Right cardiac atrium (tissue), 5 donors: Measurements from ENCODE around the gene TTC28. TPM values are rescaled to one million over a fixed set of nuclear protein-coding genes. Genes with fewer than 3 reads are reported as not detected.

Experiments
- ATAC-seq, 2 donors: fragments of 200-7000 bp; cut with Tn5 transposase; one replicate each; pipeline versions ENCODE4 v1.8.0 to v1.9.1; 2020; ENCODE audit warnings: moderate library complexity in 2 of 2, mild to moderate bottlenecking in 1 of 2
- DNase-seq, 3 donors: peaks; one replicate each; pipeline ENCODE4 v3.0.0-alpha.2; 2020
- H3K27ac ChIP-seq: one replicate; pipeline ENCODE4 v1.5.1; 2013; ENCODE audit warnings: mild to moderate bottlenecking, low read length, control low read depth, moderate library complexity
- H3K27me3 ChIP-seq: one replicate; pipeline ENCODE4 v1.6.1; 2013; ENCODE audit not compliant: control insufficient read depth, insufficient read depth
- H3K4me1 ChIP-seq: one replicate; pipeline ENCODE4 v1.6.1; 2013; ENCODE audit warnings: low read length; ENCODE audit not compliant: control insufficient read depth, insufficient read depth
- H3K4me3 ChIP-seq: one replicate; pipeline ENCODE4 v1.5.1; 2013; ENCODE audit warnings: low read length, control low read depth
- H3K9me3 ChIP-seq: one replicate; pipeline ENCODE4 v1.6.1; 2013; ENCODE audit warnings: low read length; ENCODE audit not compliant: control insufficient read depth
- WGBS: extraction: QIAGEN DNeasy Blood & Tissue Kit; methylation state at CpG from one replicate; pipeline ENCODE4 v1.1.7; 2013; 5-methylcytosine and 5-hydroxymethylcytosine counted together
- intact Hi-C, 4 donors: fragments of 100-400 bp; cut with DNase I; formaldehyde crosslinking; loops; one replicate each; pipeline versions ENCODE4 v1.11.0 to v1.14.0; 2022 to 2023
- polyA plus RNA-seq: library from polyadenylated mRNA; stranded (reverse); fragments of 200-250 nt; gene quantifications from one replicate; pipeline ENCODE4 v1.2.3, GENCODE V29; 2013
- total RNA-seq, 4 donors: library from RNA; stranded (reverse); fragmentation: NEBNext Ultra II Directional; extraction: Animal tissue kit (Norgen Biotek cat#: 25700); gene quantifications; one replicate each; pipeline ENCODE4 v1.2.1, GENCODE V29; 2021
- donor health status: healthy with polysubstance abuse.
- donor health status: DM: no; HTN: yes; CAD: no.
- donor health status: DM: no; HTN: no; CAD: no.
- donor health status: DM: no; HTN: yes; CAD: no; lungs with severe emphysema.
- donor health status: DM: yes; HTN: yes; CAD: no.

Gene TTC28
- total and polyA plus RNA-seq, 5 donors = 5.7 to 21.1 (median 18.9) TPM

GRCh38 chr22:28108851-28109250 is 570.8 kb downstream of the TTC28 start:
- DNase-seq = no peak
- no peak overlapping the region for H3K4me3 ChIP-seq
- H3K4me1 ChIP-seq = peaks cover 7% of the 10 kb centered on the region
- WGBS = 89% methylated on average over 4 of the region's 4 CpGs
- intact Hi-C loops = no loop called here
- no peak for ATAC-seq
- no peaks in the 10 kb centered on the region for H3K9me3 ChIP-seq
- no peaks in the 10 kb centered on the region for H3K27me3 ChIP-seq
- H3K27ac ChIP-seq = no peak overlapping the region

- no peaks in the 10 kb centered on the region for H3K27me3 ChIP-seq
- intact Hi-C loops = no loop called here
- H3K9me3 ChIP-seq = no peaks in the 10 kb centered on the region
- H3K27ac ChIP-seq = no peak overlapping the region
- no peak for ATAC-seq
- no peaks in the 10 kb centered on the region for H3K4me1 ChIP-seq
- WGBS = 96% methylated on average over 4 of the region's 4 CpGs
- DNase-seq = no peak
- no peak overlapping the region for H3K4me3 ChIP-seq
Observed at GRCh38 chr22:28106617-28107016, 573.0 kb downstream of the TTC28 start.

GRCh38 chr22:28105988-28106387 is 573.7 kb downstream of the TTC28 start:
- no peaks in the 10 kb centered on the region for H3K27me3 ChIP-seq
- intact Hi-C loops = no loop called here
- no peak overlapping the region for H3K4me3 ChIP-seq
- no peak overlapping the region for H3K27ac ChIP-seq
- H3K4me1 ChIP-seq = no peaks in the 10 kb centered on the region
- no peak for DNase-seq
- H3K9me3 ChIP-seq = no peaks in the 10 kb centered on the region
- no peak for ATAC-seq
- 82% methylated on average over 2 of the region's 2 CpGs for WGBS

- intact Hi-C loops = no loop called here
- Histone ChIP-seq H3K4me1 (no peaks in the 10 kb centered on the region), H3K4me3 (no peak overlapping the region), H3K27ac (no peak overlapping the region), H3K9me3 (no peaks in the 10 kb centered on the region), H3K27me3 (no peaks in the 10 kb centered on the region)
- DNase-seq (no peak), ATAC-seq (peak; percentile 52 to 56)
- 58% methylated on average over 9 of the region's 9 CpGs for WGBS
Observed at GRCh38 chr22:28105413-28105812, 574.2 kb downstream of the TTC28 start.

GRCh38 chr22:28103596-28103995 is 576.0 kb downstream of the TTC28 start:
- H3K4me1 ChIP-seq = no peaks in the 10 kb centered on the region
- no peak overlapping the region for H3K27ac ChIP-seq
- H3K9me3 ChIP-seq = no peaks in the 10 kb centered on the region
- DNase-seq = no peak
- WGBS = 83% methylated on average over 2 of the region's 2 CpGs
- ATAC-seq = no peak
- intact Hi-C loops = no loop called here
- no peak overlapping the region for H3K4me3 ChIP-seq
- no peaks in the 10 kb centered on the region for H3K27me3 ChIP-seq

GRCh38 chr22:28102151-28102812 is 577.4 kb downstream of the TTC28 start:
- H3K4me3 ChIP-seq = no peak overlapping the region
- intact Hi-C loops = no loop called here
- no peak for DNase-seq
- H3K27me3 ChIP-seq = no peaks in the 10 kb centered on the region
- no peaks in the 10 kb centered on the region for H3K4me1 ChIP-seq
- WGBS = 84% methylated on average over 5 of the region's 5 CpGs
- H3K9me3 ChIP-seq = no peaks in the 10 kb centered on the region
- H3K27ac ChIP-seq = no peak overlapping the region
- ATAC-seq = no peak

- 91% methylated on average over 3 of the region's 3 CpGs for WGBS
- no peaks in the 10 kb centered on the region for H3K27me3 ChIP-seq
Observed at GRCh38 chr22:28097627-28098026, 582.0 kb downstream of the TTC28 start.

GRCh38 chr22:28096161-28096560 is 583.5 kb downstream of the TTC28 start:
- intact Hi-C loops = no loop called here
- Histone ChIP-seq H3K4me3 (no peak overlapping the region), H3K27me3 (no peaks in the 10 kb centered on the region), H3K27ac (no peak overlapping the region), H3K9me3 (no peaks in the 10 kb centered on the region), H3K4me1 (no peaks in the 10 kb centered on the region)
- ATAC-seq (no peak), DNase-seq (no peak)
- 94% methylated on average over 5 of the region's 5 CpGs for WGBS

More at GRCh38 chr22:28097627-28098026, 582.0 kb downstream of the TTC28 start:
- no peaks in the 10 kb centered on the region for H3K4me1 ChIP-seq
- no peaks in the 10 kb centered on the region for H3K9me3 ChIP-seq
- DNase-seq (no peak), ATAC-seq (no peak)
- no peak overlapping the region for H3K4me3 ChIP-seq
- intact Hi-C loops = no loop called here
- H3K27ac ChIP-seq = no peak overlapping the region

GRCh38 chr22:28095316-28096095 is 584.1 kb downstream of the TTC28 start:
- intact Hi-C loops = no loop called here
- Histone ChIP-seq H3K4me1 (no peaks in the 10 kb centered on the region), H3K27ac (no peak overlapping the region), H3K9me3 (no peaks in the 10 kb centered on the region), H3K27me3 (no peaks in the 10 kb centered on the region), H3K4me3 (no peak overlapping the region)
- no peak for ATAC-seq
- 90% methylated on average over 5 of the region's 5 CpGs for WGBS
- no peak for DNase-seq

GRCh38 chr22:28094771-28095170 is 584.9 kb downstream of the TTC28 start:
- intact Hi-C loops = no loop called here

GRCh38 chr22:28093711-28094110 is 585.9 kb downstream of the TTC28 start:
- ATAC-seq = no peak
- Histone ChIP-seq H3K4me1 (no peaks in the 10 kb centered on the region), H3K9me3 (no peaks in the 10 kb centered on the region), H3K27me3 (no peaks in the 10 kb centered on the region), H3K27ac (no peak overlapping the region), H3K4me3 (no peak overlapping the region)
- WGBS = 96% methylated on average over 1 of the region's 1 CpG
- no peak for DNase-seq
- intact Hi-C loops = no loop called here

More at GRCh38 chr22:28094771-28095170, 584.9 kb downstream of the TTC28 start:
- Histone ChIP-seq H3K4me1 (no peaks in the 10 kb centered on the region), H3K27me3 (no peaks in the 10 kb centered on the region), H3K27ac (no peak overlapping the region), H3K4me3 (no peak overlapping the region), H3K9me3 (no peaks in the 10 kb centered on the region)
- 94% methylated on average over 7 of the region's 7 CpGs for WGBS
- no peak for ATAC-seq
- no peak for DNase-seq
